ENCODE data around the gene HIVEP1.

DNA sequence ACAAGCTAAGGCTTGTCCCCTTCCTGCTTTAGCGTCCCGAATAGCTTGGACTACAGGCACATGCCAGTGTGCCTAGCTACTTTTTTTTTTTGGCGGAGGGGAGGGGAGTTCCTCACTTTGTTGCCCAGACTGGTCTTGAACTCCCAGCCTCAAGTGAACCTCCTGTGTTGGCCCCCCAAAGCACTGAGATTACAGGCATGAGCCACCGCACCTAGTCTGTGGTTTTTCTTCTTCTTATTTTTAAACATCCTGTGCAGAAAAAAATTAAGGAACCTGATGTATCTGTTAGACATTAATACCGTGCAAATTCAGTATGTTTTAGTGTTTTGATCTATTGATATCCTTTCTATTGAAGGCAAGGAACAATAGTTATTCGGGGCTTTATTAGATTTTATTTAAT is 25.7 kb downstream of the HIVEP1 start:
- TF ChIP-seq CTCF (IDR thresholded peaks at IDR 0.05) (no peak), ZFX (IDR thresholded peaks at IDR 0.05; ENCODE audit: borderline replicate concordance) (no peak)
